Uterus (tissue), 4 donors: Measurements from ENCODE around the gene KISS1. TPM values are rescaled to one million over a fixed set of nuclear protein-coding genes. Genes with fewer than 3 reads are reported as not detected.

Source experiments
- DNase-seq, 2 donors: peaks; one replicate each; pipeline ENCODE4 v3.0.0-alpha.2; 2019 to 2020
- H3K27ac ChIP-seq, 2 donors: fragments of 200-600 bp; sonication (generic); 1 replicate in 1 of 2; 2 replicates in 1 of 2; pipeline ENCODE4 v1.5.1; 2016 to 2018
- H3K27me3 ChIP-seq, 2 donors: fragments of 200-600 bp; sonication (generic); one replicate each; pipeline ENCODE4 v1.5.1; 2018 to 2019; ENCODE audit warnings: control low read depth in 1 of 2
- H3K36me3 ChIP-seq, 2 donors: fragments of 200-600 bp; sonication (generic); one replicate each; pipeline ENCODE4 v1.5.1; 2019; ENCODE audit warnings: control low read depth in 1 of 2
- H3K4me1 ChIP-seq, 2 donors: fragments of 200-600 bp; sonication (generic); one replicate each; pipeline ENCODE4 v1.5.1; 2018 to 2019; ENCODE audit warnings: control low read depth in 1 of 2
- H3K4me3 ChIP-seq, 2 donors: fragments of 200-600 bp; sonication (generic); 1 replicate in 1 of 2; 2 replicates in 1 of 2; pipeline ENCODE4 v1.5.1; 2018 to 2019; ENCODE audit warnings: mild to moderate bottlenecking in 1 of 2
- H3K9me3 ChIP-seq, 2 donors: fragments of 200-600 bp; sonication (generic); one replicate each; pipeline ENCODE4 v1.5.1; 2019; ENCODE audit warnings: control low read depth in 1 of 2
- POLR2A ChIP-seq, 2 donors: fragments of 450-650 bp; IDR thresholded peaks; one replicate each; pipeline ENCODE4 v1.6.1; 2016; ENCODE audit warnings: antibody characterized with exemption in 2 of 2, mild to moderate bottlenecking in 1 of 2, moderate library complexity in 1 of 2
- intact Hi-C: fragments of 100-400 bp; cut with DNase I; formaldehyde crosslinking; loops from one replicate; pipeline ENCODE4 v1.15.1; 2023; ENCODE audit warnings: low total_unique reads
- total RNA-seq, 4 donors: library from RNA; depleted of rRNA in 3 of 4; stranded (reverse); fragments of >200 nt in 3 of 4; gene quantifications; one replicate each; pipeline versions ENCODE4 v1.1.0 to v1.2.4, GENCODE V29; 2014 to 2023
- TF ChIP-seq, protein P1 (sequence below), 4 experiments: fragments of 200-600 bp in 2 of 4; fragments of 450-650 bp in 2 of 4; sonication (generic) in 2 of 4; IDR thresholded peaks; one replicate each; pipeline ENCODE4 v1.5.1; 2016 to 2019; ENCODE audit warnings: antibody characterized with exemption in 4 of 4, mild to moderate bottlenecking in 2 of 4, moderate library complexity in 1 of 4
- donor health status: DM: yes; HTN: yes; CAD: no.

The KISS1 gene
- total RNA-seq, 4 donors from 2014 or later, result not detected

DNA sequence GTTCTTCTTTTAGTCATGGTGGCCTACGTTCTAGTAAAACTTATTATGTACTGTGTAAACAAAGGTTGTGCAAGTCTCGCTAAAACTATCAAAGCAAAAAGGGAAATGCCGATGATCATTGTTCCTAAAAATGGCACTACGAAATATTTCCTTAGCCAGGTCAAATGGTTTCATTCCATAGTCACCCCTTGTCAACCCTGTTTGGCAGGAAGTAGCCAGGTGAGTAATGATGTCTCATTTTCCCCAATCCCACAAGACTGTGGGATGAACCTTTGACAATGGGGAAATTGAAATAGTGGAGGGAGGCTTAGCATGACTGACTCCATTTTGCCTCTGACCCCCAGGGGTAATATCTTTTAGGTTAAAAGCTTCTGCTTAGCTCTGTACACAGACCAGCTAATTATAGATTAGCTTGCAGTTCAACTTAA, 24.5 kb downstream of the KISS1 start:
- intact Hi-C loops, result no loop called here

GRCh38 chr1:204170494-204171155, 25.7 kb downstream of the KISS1 start:
- intact Hi-C loops, result no loop called here
- Histone ChIP-seq H3K9me3 (peaks cover 0 to 5% of the 10 kb centered on the region in 2 donors), H3K27me3 (no peaks in the 10 kb centered on the region), H3K27ac (no peak overlapping the region), H3K36me3 (no peaks in the 10 kb centered on the region), H3K4me3 (no peak overlapping the region), H3K4me1 (no peaks in the 10 kb centered on the region)
- TF ChIP-seq, protein P1, sequence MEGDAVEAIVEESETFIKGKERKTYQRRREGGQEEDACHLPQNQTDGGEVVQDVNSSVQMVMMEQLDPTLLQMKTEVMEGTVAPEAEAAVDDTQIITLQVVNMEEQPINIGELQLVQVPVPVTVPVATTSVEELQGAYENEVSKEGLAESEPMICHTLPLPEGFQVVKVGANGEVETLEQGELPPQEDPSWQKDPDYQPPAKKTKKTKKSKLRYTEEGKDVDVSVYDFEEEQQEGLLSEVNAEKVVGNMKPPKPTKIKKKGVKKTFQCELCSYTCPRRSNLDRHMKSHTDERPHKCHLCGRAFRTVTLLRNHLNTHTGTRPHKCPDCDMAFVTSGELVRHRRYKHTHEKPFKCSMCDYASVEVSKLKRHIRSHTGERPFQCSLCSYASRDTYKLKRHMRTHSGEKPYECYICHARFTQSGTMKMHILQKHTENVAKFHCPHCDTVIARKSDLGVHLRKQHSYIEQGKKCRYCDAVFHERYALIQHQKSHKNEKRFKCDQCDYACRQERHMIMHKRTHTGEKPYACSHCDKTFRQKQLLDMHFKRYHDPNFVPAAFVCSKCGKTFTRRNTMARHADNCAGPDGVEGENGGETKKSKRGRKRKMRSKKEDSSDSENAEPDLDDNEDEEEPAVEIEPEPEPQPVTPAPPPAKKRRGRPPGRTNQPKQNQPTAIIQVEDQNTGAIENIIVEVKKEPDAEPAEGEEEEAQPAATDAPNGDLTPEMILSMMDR (IDR thresholded peaks at IDR 0.05), result no peak
- TF ChIP-seq POLR2A (IDR thresholded peaks at IDR 0.05), result no peak
- no peak for DNase-seq

More for the DNA sequence above, 24.5 kb downstream of the KISS1 start:
- DNase-seq, result no peak
- Histone ChIP-seq H3K4me3 (no peak overlapping the region), H3K4me1 (no peaks in the 10 kb centered on the region), H3K36me3 (no peaks in the 10 kb centered on the region), H3K27ac (no peak overlapping the region), H3K27me3 (no peaks in the 10 kb centered on the region), H3K9me3 (peaks cover 0 to 5% of the 10 kb centered on the region in 2 donors)
- TF ChIP-seq, protein P1 (IDR thresholded peaks at IDR 0.05), result no peak

DNA sequence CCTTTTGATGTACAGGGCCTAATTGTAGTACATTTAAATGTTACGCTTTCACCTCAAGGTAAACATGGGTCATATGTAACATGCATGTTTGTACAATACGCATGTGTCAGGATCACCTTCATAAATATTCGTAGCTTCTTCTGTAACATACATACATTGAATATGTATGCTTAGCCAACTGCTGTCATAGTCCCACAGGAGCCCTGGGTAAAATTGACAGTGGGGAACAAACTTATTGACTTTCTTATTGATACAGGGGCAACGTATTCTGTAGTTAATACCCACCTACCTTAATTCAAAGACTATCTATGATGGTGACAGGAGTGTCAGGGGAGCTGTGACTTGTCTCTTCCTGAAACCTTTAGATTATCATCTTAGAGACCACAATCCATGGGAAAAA, 26.4 kb downstream of the KISS1 start:
- no peak for DNase-seq
- no peaks in the 10 kb centered on the region for H3K36me3 ChIP-seq
- H3K4me3 ChIP-seq, result no peak overlapping the region
- no peak overlapping the region for H3K27ac ChIP-seq
- TF ChIP-seq, protein P1 (IDR thresholded peaks at IDR 0.05), result no peak
- TF ChIP-seq POLR2A (IDR thresholded peaks at IDR 0.05), result no peak
- H3K27me3 ChIP-seq, result no peaks in the 10 kb centered on the region
- no peaks in the 10 kb centered on the region for H3K4me1 ChIP-seq
- peaks cover 0 to 5% of the 10 kb centered on the region in 2 donors for H3K9me3 ChIP-seq
- intact Hi-C loops, result no loop called here

GRCh38 chr1:204167730-204168129, 28.6 kb downstream of the KISS1 start:
- no peaks in the 10 kb centered on the region for H3K36me3 ChIP-seq
- H3K27me3 ChIP-seq, result no peaks in the 10 kb centered on the region
- no peak overlapping the region for H3K27ac ChIP-seq
- peaks cover 0 to 5% of the 10 kb centered on the region in 2 donors for H3K9me3 ChIP-seq
- no peak for DNase-seq
- H3K4me1 ChIP-seq, result no peaks in the 10 kb centered on the region
- no peak for TF ChIP-seq POLR2A (IDR thresholded peaks at IDR 0.05)
- TF ChIP-seq, protein P1 (IDR thresholded peaks at IDR 0.05), result no peak
- no peak overlapping the region for H3K4me3 ChIP-seq
- intact Hi-C loops, result no loop called here

GRCh38 chr1:204166219-204166618, 30.1 kb downstream of the KISS1 start, which contains the start of gene REN:
Gene REN, minus strand, starts transcription at chr1:204166337. Its CDS starts 44 bp downstream, at chr1:204166293.
- Histone ChIP-seq H3K27me3 (no peaks in the 10 kb centered on the region), H3K27ac (no peak within 1 kb of the TSS), H3K4me1 (no peaks in the 10 kb centered on the region), H3K36me3 (no peaks in the 10 kb centered on the region), H3K9me3 (peaks cover 0 to 5% of the 10 kb centered on the region in 2 donors), H3K4me3 (no peak within 1 kb of the TSS)
- DNase-seq, result no peak
- TF ChIP-seq, protein P1 (IDR thresholded peaks at IDR 0.05), result no peak
- TF ChIP-seq POLR2A (IDR thresholded peaks at IDR 0.05), result no peak
- intact Hi-C loops, result no loop called here
